Effector memory CD4-positive, alpha-beta T cell (primary cell): ENCODE results near the gene JUNB.
A peak's percentile ranks its signal among the peaks of the same experiment; 100 is the strongest.

Source experiments
- DNase-seq, 3 donors: peaks; one replicate each; pipeline ENCODE4 v3.0.0-alpha.2; 2020
- H3K27ac ChIP-seq: 2 replicates; pipeline ENCODE4 v1.7.0; 2013; ENCODE audit warnings: mild to moderate bottlenecking, low read length, moderate library complexity; ENCODE audit not compliant: insufficient read depth, poor library complexity, severe bottlenecking
- H3K27me3 ChIP-seq: replicated peaks from 2 replicates; pipeline ENCODE4 v1.7.0; 2013; ENCODE audit warnings: mild to moderate bottlenecking, low read length; ENCODE audit not compliant: insufficient read depth, control insufficient read depth, poor library complexity, severe bottlenecking
- H3K36me3 ChIP-seq: 2 replicates; pipeline ENCODE4 v1.7.0; 2013; ENCODE audit warnings: mild to moderate bottlenecking, low read length, moderate library complexity; ENCODE audit not compliant: control insufficient read depth, insufficient read depth
- H3K4me1 ChIP-seq: 2 replicates; pipeline ENCODE4 v1.7.0; 2013; ENCODE audit warnings: low read length, mild to moderate bottlenecking; ENCODE audit not compliant: control insufficient read depth, insufficient read depth, poor library complexity, severe bottlenecking
- H3K4me3 ChIP-seq: 2 replicates; pipeline ENCODE4 v1.7.0; 2013; ENCODE audit warnings: low read length, low read depth, mild to moderate bottlenecking; ENCODE audit not compliant: insufficient read depth, poor library complexity, severe bottlenecking
- H3K9me3 ChIP-seq: 2 replicates; pipeline ENCODE4 v1.7.0; 2013; ENCODE audit warnings: mild to moderate bottlenecking, low read length, moderate library complexity; ENCODE audit not compliant: control insufficient read depth

JUNB gene

DNA sequence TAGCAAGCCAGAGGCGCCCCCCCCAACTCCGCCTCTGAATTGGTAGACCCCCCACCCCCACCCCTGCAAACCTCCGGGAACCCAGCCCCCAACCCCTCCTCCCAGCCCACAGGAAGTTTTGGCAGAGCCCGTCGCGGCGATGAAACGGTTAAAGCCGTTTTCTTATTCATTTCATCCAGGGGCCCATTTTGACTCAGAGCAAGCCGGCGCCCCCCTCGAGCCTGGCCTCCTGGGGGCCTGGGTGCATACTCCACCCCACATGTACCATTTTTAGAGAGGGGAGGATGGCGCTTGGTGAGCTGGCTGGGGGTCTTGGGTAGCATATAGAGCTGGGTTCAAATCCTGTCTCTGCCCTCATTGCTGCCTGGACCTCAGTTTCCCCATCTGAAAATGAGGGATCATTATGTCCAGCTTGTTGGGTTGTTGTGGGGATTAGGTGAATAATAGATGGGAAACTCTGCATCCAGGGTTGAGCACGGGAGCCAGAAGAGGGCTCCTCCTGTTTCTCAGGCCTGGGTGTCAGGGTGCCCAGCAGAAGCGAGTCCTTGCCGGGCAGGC, 7.9 kb upstream of the JUNB start:
- Histone ChIP-seq H3K4me1 (peaks cover 58% of the 10 kb centered on the region), H3K4me3 (peak overlapping the region; percentile 45)
- no peak for DNase-seq

DNA sequence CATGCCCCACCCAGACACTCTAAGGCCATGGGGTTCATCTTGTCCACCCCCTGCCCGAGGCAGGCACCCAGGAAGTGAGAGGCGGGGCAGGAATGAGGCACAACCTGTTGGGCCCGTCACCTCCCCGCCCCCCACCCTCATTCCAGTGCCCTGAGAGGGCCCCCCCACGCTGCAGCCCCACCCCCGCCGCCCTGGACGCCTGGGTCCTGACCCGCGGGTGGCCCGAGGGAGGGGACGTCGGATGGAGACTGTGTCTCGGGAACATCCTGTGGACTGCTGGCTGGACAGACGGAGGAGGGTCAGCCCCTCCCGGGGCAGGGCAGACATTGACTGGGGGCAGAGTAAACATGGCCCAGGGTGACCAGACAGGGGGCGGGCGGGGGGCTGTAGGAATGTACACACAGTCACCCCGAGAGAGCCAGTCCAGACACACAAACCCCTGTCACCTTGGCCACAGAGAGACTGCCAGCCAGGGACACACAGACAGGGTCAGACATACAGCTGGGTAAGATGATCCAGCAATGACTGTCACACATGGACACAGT, 7.4 kb upstream of the JUNB start:
- Histone ChIP-seq H3K4me3 (no peak overlapping the region), H3K27ac (peak overlapping the region; percentile 97), H3K4me1 (peaks cover 58% of the 10 kb centered on the region)

More for the DNA sequence above, 7.9 kb upstream of the JUNB start:
- Histone ChIP-seq H3K27ac (peak overlapping the region; percentile 97), H3K27me3 (no peaks in the 10 kb centered on the region), H3K9me3 (no peaks in the 10 kb centered on the region), H3K36me3 (no peaks in the 10 kb centered on the region)

DNA sequence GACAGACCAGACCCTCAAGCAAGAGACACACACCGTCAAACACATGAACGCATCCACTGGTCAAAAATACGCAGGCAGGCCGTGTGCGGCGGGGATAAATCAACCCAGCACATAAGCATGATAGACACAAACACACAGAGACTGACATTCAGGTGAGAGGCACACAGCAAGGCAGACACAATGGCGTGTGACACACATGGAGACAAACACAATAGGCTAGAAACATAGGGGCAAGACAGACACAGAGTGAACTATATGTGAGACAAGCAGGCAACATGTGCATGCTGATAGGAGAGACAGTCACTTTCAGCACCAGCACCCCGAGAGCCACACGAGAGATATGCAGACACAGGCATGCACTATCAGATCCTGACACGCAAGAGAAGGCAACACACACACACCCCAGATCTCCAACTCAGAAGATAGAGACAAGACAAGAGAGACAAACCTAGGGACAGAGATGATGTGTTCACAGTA, 6.9 kb upstream of the JUNB start:
- Histone ChIP-seq H3K4me3 (no peak overlapping the region), H3K4me1 (peaks cover 62% of the 10 kb centered on the region), H3K27ac (peak overlapping the region; percentile 97), H3K36me3 (no peaks in the 10 kb centered on the region), H3K27me3 (no peaks in the 10 kb centered on the region), H3K9me3 (no peaks in the 10 kb centered on the region)
- peak in 1 of 3 donors; percentile 27 for DNase-seq

More for the DNA sequence above, 7.4 kb upstream of the JUNB start:
- Histone ChIP-seq H3K27me3 (no peaks in the 10 kb centered on the region), H3K36me3 (no peaks in the 10 kb centered on the region), H3K9me3 (no peaks in the 10 kb centered on the region)
- no peak for DNase-seq

DNA sequence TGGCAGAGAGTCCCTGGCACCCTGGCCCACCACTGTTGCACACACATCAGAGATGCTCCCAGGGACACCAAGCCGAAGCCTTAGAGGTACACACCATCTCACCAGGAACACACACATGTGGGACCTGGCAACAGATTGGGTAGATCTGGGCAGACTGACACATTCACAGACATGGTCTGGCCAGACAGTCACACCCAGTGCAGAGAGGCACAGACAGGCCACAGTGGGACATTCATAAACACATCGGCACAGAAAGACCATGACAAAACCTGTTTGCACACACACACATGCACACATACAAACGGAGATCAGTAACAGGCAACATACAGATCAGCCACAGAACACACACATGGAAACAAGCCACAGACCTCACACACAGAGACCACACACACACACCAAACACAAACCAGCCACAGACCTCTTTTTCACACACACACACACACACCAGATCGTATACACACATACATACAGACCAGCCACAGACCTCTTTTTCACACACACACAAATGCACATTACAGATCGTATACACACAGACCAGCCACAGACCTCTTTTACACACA, 6.3 kb upstream of the JUNB start:
- peak; percentile 40 to 48 (median 43) for DNase-seq
- H3K9me3 ChIP-seq = no peaks in the 10 kb centered on the region
- peaks cover 62% of the 10 kb centered on the region for H3K4me1 ChIP-seq
- H3K36me3 ChIP-seq = no peaks in the 10 kb centered on the region
- H3K27me3 ChIP-seq = no peaks in the 10 kb centered on the region
- peak overlapping the region; percentile 97 for H3K27ac ChIP-seq
- H3K4me3 ChIP-seq = no peak overlapping the region

DNA sequence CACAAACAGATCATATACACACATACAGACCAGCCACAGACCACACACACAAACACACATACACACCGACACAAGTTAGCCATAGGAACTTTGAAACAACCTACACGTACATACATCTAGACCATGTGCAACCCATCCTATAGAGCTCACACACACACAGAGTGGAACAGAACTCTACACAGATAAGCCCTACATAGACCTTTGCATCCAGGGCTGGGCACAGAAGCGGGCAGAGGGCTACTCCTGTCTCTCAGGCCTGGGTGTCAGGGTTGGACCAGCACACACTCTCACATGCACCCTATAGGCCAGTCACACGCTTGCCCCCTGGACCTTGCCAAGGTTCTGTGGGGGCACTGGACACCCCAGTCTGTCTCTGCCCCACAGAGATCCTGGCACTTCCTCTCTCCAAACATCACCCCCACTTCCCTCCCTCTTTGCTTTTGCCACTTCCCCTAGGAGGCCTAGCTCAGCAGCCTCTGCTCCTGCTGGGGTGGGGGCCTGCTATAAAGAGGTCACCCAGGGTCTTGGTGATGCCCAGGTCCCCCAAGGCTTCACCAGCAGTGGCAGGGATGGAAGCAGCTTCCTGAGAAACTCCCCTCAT, 5.8 kb upstream of the JUNB start:
- Histone ChIP-seq H3K36me3 (no peaks in the 10 kb centered on the region), H3K4me3 (no peak overlapping the region), H3K9me3 (no peaks in the 10 kb centered on the region), H3K4me1 (peaks cover 65% of the 10 kb centered on the region), H3K27ac (peak overlapping the region; percentile 97), H3K27me3 (no peaks in the 10 kb centered on the region)
- DNase-seq = no peak

DNA sequence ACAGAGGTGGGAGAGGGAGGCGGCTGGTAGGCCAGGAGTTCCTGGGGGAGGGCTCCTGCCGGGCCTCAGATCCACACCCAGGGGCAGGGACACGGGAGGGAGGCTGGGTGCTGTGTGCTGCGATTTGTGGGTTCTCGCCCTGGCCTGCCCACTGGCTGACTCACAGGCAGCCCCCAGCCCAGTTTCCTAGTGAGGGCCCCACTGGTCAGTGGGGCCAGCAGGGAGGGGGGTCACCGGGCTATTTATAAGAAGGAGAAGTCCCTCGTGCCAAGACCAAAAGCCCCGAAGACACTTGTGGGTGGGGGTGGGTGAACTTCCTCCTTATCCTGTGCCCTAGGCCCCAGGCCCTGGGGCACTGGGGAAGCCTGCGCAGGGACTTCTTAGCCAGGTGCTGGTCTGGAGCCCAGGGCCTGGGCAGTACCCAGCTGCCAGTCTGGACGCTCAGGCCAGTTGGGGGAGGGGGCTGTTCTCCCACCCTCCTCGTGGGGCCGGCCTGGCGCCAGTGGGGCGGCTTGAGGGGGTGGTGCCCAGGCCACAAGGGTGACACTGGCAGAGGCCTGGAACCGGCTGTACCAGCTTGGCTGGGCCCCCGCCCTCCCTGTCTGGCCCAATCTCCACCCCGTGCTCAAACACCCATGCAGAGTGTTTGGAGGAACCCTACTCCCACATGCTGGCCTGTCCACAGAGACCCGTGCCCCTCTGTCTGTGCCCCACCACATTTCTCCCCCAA, 5.0 kb upstream of the JUNB start:
- H3K4me1 ChIP-seq = peaks cover 71% of the 10 kb centered on the region
- no peak overlapping the region for H3K4me3 ChIP-seq
- H3K27me3 ChIP-seq = no peaks in the 10 kb centered on the region
- no peaks in the 10 kb centered on the region for H3K9me3 ChIP-seq
- no peak for DNase-seq
- H3K36me3 ChIP-seq = no peaks in the 10 kb centered on the region
- peak overlapping the region; percentile 97 for H3K27ac ChIP-seq

DNA sequence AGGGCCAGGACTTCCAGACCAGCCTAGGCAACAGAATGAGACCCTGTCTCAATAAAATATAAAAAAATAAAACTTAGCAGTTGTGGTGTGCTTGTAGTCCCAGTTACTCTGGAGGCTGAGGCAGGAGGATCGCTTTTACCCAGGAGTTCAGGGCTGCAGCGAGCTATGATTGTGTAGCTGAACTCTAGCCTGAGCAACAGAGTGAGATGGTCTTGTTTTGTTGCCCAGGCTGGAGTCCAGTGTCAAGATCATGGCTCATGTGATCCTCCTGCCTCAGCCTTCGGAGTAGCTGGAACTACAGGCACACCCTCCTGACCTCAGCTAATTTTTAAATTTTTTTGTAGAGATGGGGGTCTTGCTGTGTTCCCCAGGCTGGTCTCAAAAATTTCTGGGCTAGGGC, 4.3 kb upstream of the JUNB start:
- H3K27me3 ChIP-seq = no peaks in the 10 kb centered on the region
- no peak overlapping the region for H3K4me3 ChIP-seq
- DNase-seq = no peak
- peak overlapping the region; percentile 97 for H3K27ac ChIP-seq
- H3K4me1 ChIP-seq = peaks cover 65% of the 10 kb centered on the region
- no peaks in the 10 kb centered on the region for H3K9me3 ChIP-seq
- H3K36me3 ChIP-seq = peaks cover 6% of the 10 kb centered on the region

DNA sequence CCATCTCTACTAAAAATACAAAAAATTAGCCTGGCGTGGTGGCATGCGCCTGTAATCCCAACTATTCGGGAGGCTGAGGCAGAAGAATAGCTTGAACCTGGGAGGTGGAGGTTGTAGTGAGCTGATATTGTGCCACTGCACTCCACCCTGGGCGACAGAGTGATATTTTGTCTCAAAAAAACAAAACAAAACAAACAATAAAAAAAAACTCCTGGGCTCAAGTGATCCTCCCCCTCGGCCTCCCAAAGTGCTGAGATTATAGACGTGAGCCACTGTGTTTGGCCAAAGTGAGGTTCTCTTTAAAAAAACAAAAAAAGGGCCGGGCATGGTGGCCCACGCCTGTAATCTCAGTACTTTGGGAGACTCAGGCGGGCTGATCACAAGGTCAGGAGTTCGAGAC, 3.8 kb upstream of the JUNB start:
- DNase-seq = no peak
- peak overlapping the region; percentile 27 for H3K27ac ChIP-seq

DNA sequence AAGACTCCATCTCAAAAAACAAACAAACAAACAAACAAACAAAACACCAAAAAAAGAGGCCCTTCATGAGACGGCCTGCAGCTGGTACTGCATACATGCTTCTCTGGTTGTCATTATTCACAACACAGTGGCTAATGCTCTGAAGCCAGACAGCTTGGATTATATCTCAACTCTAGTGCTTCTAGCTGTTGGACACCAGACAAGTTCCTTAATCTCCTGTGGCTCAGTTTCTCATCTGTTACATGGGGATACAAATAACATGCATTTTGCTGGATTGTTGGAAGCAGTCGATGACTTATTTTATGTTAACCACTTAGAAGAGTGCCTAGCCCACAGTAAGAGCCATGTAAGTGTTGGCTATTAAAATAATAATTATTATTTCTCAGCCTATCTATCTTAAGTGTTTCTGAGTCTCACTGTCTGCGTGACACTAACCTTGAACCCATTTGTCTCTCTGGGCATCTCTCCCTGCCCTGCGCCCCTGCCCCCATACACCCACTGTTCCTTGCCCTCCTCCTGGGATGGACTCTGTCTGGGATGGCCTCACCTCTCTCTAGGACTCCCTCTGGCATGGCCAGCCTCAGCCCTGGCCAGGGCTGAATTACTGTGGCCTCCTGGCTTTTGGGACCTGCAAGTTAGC, 3.1 kb upstream of the JUNB start:
- Histone ChIP-seq H3K4me3 (no peak overlapping the region), H3K36me3 (peaks cover 16% of the 10 kb centered on the region), H3K9me3 (no peaks in the 10 kb centered on the region), H3K4me1 (peaks cover 57% of the 10 kb centered on the region), H3K27ac (peak overlapping the region; percentile 99), H3K27me3 (no peaks in the 10 kb centered on the region)
- DNase-seq = no peak

More for the DNA sequence above, 3.8 kb upstream of the JUNB start:
- no peak overlapping the region for H3K4me3 ChIP-seq
- no peaks in the 10 kb centered on the region for H3K27me3 ChIP-seq
- H3K9me3 ChIP-seq = no peaks in the 10 kb centered on the region
- peaks cover 10% of the 10 kb centered on the region for H3K36me3 ChIP-seq
- peaks cover 63% of the 10 kb centered on the region for H3K4me1 ChIP-seq
